Measurements from ENCODE around the gene POFUT2.
A peak's percentile ranks its signal among the peaks of the same experiment; 100 is the strongest.

The POFUT2 gene

GRCh38 chr21:45324489-45325205, 37.0 kb upstream of the POFUT2 start:
- TF ChIP-seq ZFP3 (CRISPR knock-in tag; IDR thresholded peaks at IDR 0.05), result no peak
- TF ChIP-seq ZNF70 (CRISPR knock-in tag; IDR thresholded peaks at IDR 0.05), result no peak
- TF ChIP-seq, protein P1, sequence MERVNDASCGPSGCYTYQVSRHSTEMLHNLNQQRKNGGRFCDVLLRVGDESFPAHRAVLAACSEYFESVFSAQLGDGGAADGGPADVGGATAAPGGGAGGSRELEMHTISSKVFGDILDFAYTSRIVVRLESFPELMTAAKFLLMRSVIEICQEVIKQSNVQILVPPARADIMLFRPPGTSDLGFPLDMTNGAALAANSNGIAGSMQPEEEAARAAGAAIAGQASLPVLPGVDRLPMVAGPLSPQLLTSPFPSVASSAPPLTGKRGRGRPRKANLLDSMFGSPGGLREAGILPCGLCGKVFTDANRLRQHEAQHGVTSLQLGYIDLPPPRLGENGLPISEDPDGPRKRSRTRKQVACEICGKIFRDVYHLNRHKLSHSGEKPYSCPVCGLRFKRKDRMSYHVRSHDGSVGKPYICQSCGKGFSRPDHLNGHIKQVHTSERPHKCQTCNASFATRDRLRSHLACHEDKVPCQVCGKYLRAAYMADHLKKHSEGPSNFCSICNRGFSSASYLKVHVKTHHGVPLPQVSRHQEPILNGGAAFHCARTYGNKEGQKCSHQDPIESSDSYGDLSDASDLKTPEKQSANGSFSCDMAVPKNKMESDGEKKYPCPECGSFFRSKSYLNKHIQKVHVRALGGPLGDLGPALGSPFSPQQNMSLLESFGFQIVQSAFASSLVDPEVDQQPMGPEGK (CRISPR knock-in tag; IDR thresholded peaks at IDR 0.05; ENCODE audit: borderline replicate concordance), result no peak
- TF ChIP-seq BACH2 (CRISPR knock-in tag; IDR thresholded peaks at IDR 0.05; ENCODE audit: borderline replicate concordance), result no peak
- no peak for TF ChIP-seq OSR1 (CRISPR knock-in tag; IDR thresholded peaks at IDR 0.05)
- TF ChIP-seq PPARA (CRISPR knock-in tag; IDR thresholded peaks at IDR 0.05; ENCODE audit: borderline replicate concordance), result no peak
- TF ChIP-seq GLIS3 (CRISPR knock-in tag; IDR thresholded peaks at IDR 0.05), result no peak
- no peak for TF ChIP-seq ZFP30 (CRISPR knock-in tag; IDR thresholded peaks at IDR 0.05)
- TF ChIP-seq CSRNP3 (CRISPR knock-in tag; IDR thresholded peaks at IDR 0.05), result no peak
- TF ChIP-seq TOX (CRISPR knock-in tag; IDR thresholded peaks at IDR 0.05; ENCODE audit: borderline replicate concordance), result no peak
- no peak for TF ChIP-seq ISL1 (CRISPR knock-in tag; IDR thresholded peaks at IDR 0.05)
- no peak for TF ChIP-seq ZNF565 (CRISPR knock-in tag; conservative IDR thresholded peaks at IDR 0.05; ENCODE audit: low read depth)
- TF ChIP-seq ZNF8 (CRISPR knock-in tag; IDR thresholded peaks at IDR 0.05), result no peak
- TF ChIP-seq, protein P2, sequence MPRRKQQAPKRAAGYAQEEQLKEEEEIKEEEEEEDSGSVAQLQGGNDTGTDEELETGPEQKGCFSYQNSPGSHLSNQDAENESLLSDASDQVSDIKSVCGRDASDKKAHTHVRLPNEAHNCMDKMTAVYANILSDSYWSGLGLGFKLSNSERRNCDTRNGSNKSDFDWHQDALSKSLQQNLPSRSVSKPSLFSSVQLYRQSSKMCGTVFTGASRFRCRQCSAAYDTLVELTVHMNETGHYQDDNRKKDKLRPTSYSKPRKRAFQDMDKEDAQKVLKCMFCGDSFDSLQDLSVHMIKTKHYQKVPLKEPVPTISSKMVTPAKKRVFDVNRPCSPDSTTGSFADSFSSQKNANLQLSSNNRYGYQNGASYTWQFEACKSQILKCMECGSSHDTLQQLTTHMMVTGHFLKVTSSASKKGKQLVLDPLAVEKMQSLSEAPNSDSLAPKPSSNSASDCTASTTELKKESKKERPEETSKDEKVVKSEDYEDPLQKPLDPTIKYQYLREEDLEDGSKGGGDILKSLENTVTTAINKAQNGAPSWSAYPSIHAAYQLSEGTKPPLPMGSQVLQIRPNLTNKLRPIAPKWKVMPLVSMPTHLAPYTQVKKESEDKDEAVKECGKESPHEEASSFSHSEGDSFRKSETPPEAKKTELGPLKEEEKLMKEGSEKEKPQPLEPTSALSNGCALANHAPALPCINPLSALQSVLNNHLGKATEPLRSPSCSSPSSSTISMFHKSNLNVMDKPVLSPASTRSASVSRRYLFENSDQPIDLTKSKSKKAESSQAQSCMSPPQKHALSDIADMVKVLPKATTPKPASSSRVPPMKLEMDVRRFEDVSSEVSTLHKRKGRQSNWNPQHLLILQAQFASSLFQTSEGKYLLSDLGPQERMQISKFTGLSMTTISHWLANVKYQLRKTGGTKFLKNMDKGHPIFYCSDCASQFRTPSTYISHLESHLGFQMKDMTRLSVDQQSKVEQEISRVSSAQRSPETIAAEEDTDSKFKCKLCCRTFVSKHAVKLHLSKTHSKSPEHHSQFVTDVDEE (CRISPR knock-in tag; IDR thresholded peaks at IDR 0.05), result no peak
- no peak for TF ChIP-seq CREB5 (CRISPR knock-in tag; IDR thresholded peaks at IDR 0.05; ENCODE audit: low read depth)
- TF ChIP-seq TCF4 (CRISPR knock-in tag; IDR thresholded peaks at IDR 0.05; ENCODE audit: borderline replicate concordance), result no peak
- no peak for TF ChIP-seq ZC3H10 (CRISPR knock-in tag; IDR thresholded peaks at IDR 0.05)
- TF ChIP-seq SNAI2 (CRISPR knock-in tag; IDR thresholded peaks at IDR 0.05), result no peak
- TF ChIP-seq RARB (CRISPR knock-in tag; IDR thresholded peaks at IDR 0.05), result no peak
- TF ChIP-seq ARNTL (CRISPR knock-in tag; IDR thresholded peaks at IDR 0.05; ENCODE audit: borderline replicate concordance, low read depth), result no peak
- ATAC-seq, result peak; percentile 18; the same call in 1 of the 3 replicates

DNA sequence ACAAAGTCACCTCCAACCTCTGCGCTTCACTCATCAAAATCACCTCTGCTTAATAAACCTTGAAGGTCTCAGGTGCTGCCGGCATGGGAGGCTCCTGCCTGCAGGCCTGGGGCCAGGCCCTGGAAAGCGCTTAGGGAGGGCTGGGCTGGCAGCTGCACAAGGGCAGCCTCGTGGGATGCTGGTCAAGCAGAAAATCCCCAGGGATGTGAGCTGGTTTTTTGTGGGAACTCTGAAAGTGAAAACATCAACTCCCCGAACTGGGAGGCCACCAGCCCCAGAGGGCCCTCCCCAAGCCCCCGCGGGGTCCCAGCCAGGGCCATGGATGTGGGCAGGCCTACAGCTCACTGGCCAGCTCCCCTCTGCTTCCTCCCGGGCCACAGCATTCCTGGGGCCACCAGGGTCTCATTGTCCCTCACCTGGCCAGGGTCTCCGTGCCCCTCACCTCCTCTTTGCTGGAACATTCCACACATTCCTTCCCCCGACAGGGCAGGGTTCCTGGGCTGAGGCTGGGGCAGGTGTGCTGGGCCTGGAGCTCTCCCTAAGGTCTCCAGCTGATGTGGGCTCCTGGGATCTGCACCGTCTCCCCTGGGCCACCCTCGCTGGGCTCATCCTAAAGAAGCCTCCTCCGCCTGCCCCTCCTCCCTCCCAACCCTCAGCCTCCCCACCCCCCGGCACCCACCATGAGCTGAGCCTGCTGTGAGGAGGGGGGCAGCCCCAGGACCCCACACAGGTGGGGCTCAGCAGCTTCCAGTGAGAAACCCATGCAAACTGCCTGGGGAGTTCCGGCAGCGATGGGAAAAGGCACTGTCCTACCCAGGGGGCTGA, 36.0 kb upstream of the POFUT2 start:
- ATAC-seq, result no peak

More for the DNA sequence above, 36.0 kb upstream of the POFUT2 start:
- TF ChIP-seq BACH2 (CRISPR knock-in tag; IDR thresholded peaks at IDR 0.05; ENCODE audit: borderline replicate concordance) (no peak), CSDC2 (CRISPR knock-in tag; IDR thresholded peaks at IDR 0.05) (no peak), OSR1 (CRISPR knock-in tag; IDR thresholded peaks at IDR 0.05) (no peak), PPARA (CRISPR knock-in tag; IDR thresholded peaks at IDR 0.05; ENCODE audit: borderline replicate concordance) (no peak), ISL1 (CRISPR knock-in tag; IDR thresholded peaks at IDR 0.05) (no peak), ZNF565 (CRISPR knock-in tag; conservative IDR thresholded peaks at IDR 0.05; ENCODE audit: low read depth) (no peak), ZNF70 (CRISPR knock-in tag; IDR thresholded peaks at IDR 0.05) (no peak), ZC3H10 (CRISPR knock-in tag; IDR thresholded peaks at IDR 0.05) (no peak), RARB (CRISPR knock-in tag; IDR thresholded peaks at IDR 0.05) (no peak), TCF4 (CRISPR knock-in tag; IDR thresholded peaks at IDR 0.05; ENCODE audit: borderline replicate concordance) (no peak), ZFP3 (CRISPR knock-in tag; IDR thresholded peaks at IDR 0.05) (no peak), ESRRG (CRISPR knock-in tag; IDR thresholded peaks at IDR 0.05) (no peak), GLIS3 (CRISPR knock-in tag; IDR thresholded peaks at IDR 0.05) (no peak), CSRNP3 (CRISPR knock-in tag; IDR thresholded peaks at IDR 0.05) (no peak), ZFP30 (CRISPR knock-in tag; IDR thresholded peaks at IDR 0.05) (no peak), ARNTL (CRISPR knock-in tag; IDR thresholded peaks at IDR 0.05; ENCODE audit: borderline replicate concordance, low read depth) (no peak)
